ENCODE measurements around the gene SLC43A3. TPM values are rescaled to one million over a fixed set of nuclear protein-coding genes. Genes with fewer than 3 reads are reported as not detected.

The SLC43A3 gene
- total and polyA plus RNA-seq, 8 donors, result 1.2 to 81.7 (median 12.7) TPM

- intact Hi-C loops (cut with DNase I; ENCODE audit: low total_unique reads), result no loop called here
These were observed 42.3 kb upstream of the SLC43A3 start for GRCh38 chr11:57469268-57469667.

GRCh38 chr11:57468276-57468675, 41.4 kb upstream of the SLC43A3 start:
- DNase-seq, result no peak
- 73 to 80% (median 75%) methylated on average over 4 of the region's 4 CpGs for WGBS, 5 donors
- no peaks in the 10 kb centered on the region for H3K36me3 ChIP-seq
- no peak for TF ChIP-seq CTCF (IDR thresholded peaks at IDR 0.05)
- no peak for TF ChIP-seq EP300 (IDR thresholded peaks at IDR 0.05)
- TF ChIP-seq POLR2AphosphoS5 (IDR thresholded peaks at IDR 0.05), result no peak
- no peak for TF ChIP-seq POLR2A (IDR thresholded peaks at IDR 0.05)
- no peaks in the 10 kb centered on the region for H3K4me1 ChIP-seq
- H3K9me3 ChIP-seq, result no peaks in the 10 kb centered on the region
- H3K27me3 ChIP-seq, result peaks cover 0 to 18% (median 0%) of the 10 kb centered on the region in 3 donors
- H3K4me3 ChIP-seq, result no peak overlapping the region
- no peak overlapping the region for H3K27ac ChIP-seq
- intact Hi-C loops (cut with DNase I; ENCODE audit: low total_unique reads), result no loop called here

More at GRCh38 chr11:57469268-57469667, 42.3 kb upstream of the SLC43A3 start:
- TF ChIP-seq POLR2AphosphoS5 (IDR thresholded peaks at IDR 0.05) (no peak), POLR2A (IDR thresholded peaks at IDR 0.05) (no peak), EP300 (IDR thresholded peaks at IDR 0.05) (no peak), CTCF (IDR thresholded peaks at IDR 0.05) (no peak)
- Histone ChIP-seq H3K4me1 (peaks cover 0 to 8% (median 0%) of the 10 kb centered on the region in 4 donors), H3K27me3 (peaks cover 0 to 26% (median 0%) of the 10 kb centered on the region in 3 donors), H3K9me3 (no peaks in the 10 kb centered on the region), H3K36me3 (no peaks in the 10 kb centered on the region), H3K4me3 (no peak overlapping the region), H3K27ac (no peak overlapping the region)
- 84 to 91% (median 87%) methylated on average over 5 of the region's 5 CpGs for WGBS, 5 donors
- no peak for DNase-seq

- H3K27ac ChIP-seq, result no peak overlapping the region
- intact Hi-C loops (cut with DNase I; ENCODE audit: low total_unique reads), result no loop called here
- H3K36me3 ChIP-seq, result no peaks in the 10 kb centered on the region
- 64 to 74% (median 69%) methylated on average over 19 to 23 of the region's 23 CpGs for WGBS, 5 donors
- no peak for TF ChIP-seq CTCF (IDR thresholded peaks at IDR 0.05)
- DNase-seq, result no peak
- H3K27me3 ChIP-seq, result peaks cover 0 to 15% (median 0%) of the 10 kb centered on the region in 3 donors
- no peak overlapping the region for H3K4me3 ChIP-seq
- no peaks in the 10 kb centered on the region for H3K4me1 ChIP-seq
- H3K9me3 ChIP-seq, result no peaks in the 10 kb centered on the region
These were observed 40.7 kb upstream of the SLC43A3 start for GRCh38 chr11:57467508-57468157.

- 47 to 62% (median 59%) methylated on average over 4 of the region's 4 CpGs for WGBS, 5 donors
- intact Hi-C loops (cut with DNase I; ENCODE audit: low total_unique reads), result no loop called here
- H3K9me3 ChIP-seq, result no peaks in the 10 kb centered on the region
- no peaks in the 10 kb centered on the region for H3K4me1 ChIP-seq
- no peak for DNase-seq
- no peak for TF ChIP-seq CTCF (IDR thresholded peaks at IDR 0.05)
- TF ChIP-seq POLR2AphosphoS5 (IDR thresholded peaks at IDR 0.05), result no peak
- TF ChIP-seq POLR2A (IDR thresholded peaks at IDR 0.05), result no peak
- no peak for TF ChIP-seq EP300 (IDR thresholded peaks at IDR 0.05)
- H3K27ac ChIP-seq, result no peak overlapping the region
- H3K27me3 ChIP-seq, result peaks cover 0 to 19% (median 0%) of the 10 kb centered on the region in 3 donors
- no peak overlapping the region for H3K4me3 ChIP-seq
- H3K36me3 ChIP-seq, result no peaks in the 10 kb centered on the region
These were observed 39.8 kb upstream of the SLC43A3 start for GRCh38 chr11:57466680-57467079.

Data from stomach (tissue), 9 donors.